Liver (tissue), 9 donors: ENCODE data around the gene METTL6. TPM values are rescaled to one million over a fixed set of nuclear protein-coding genes. Genes with fewer than 3 reads are reported as not detected.

Experiments
- DNase-seq: peaks from one replicate; pipeline ENCODE4 v3.0.0-alpha.2; 2017; ENCODE audit warnings: low spot score
- H3K27ac ChIP-seq, 2 donors: one replicate each; pipeline ENCODE4 v1.7.0; 2013; ENCODE audit warnings: inconsistent platforms in 2 of 2, low read length in 2 of 2, control low read depth in 1 of 2, low read depth in 1 of 2, mild to moderate bottlenecking in 1 of 2
- H3K27me3 ChIP-seq, 4 donors: one replicate each; pipeline versions ENCODE4 v1.6.1 to v1.7.0; 2013; ENCODE audit warnings: low read length in 3 of 4, inconsistent platforms in 1 of 4, mild to moderate bottlenecking in 1 of 4, moderate library complexity in 1 of 4; ENCODE audit not compliant: control insufficient read depth in 4 of 4, insufficient read depth in 4 of 4
- H3K36me3 ChIP-seq, 4 donors: one replicate each; pipeline versions ENCODE4 v1.6.1 to v1.7.0; 2013; ENCODE audit warnings: low read length in 3 of 4, mild to moderate bottlenecking in 3 of 4, low read depth in 1 of 4, moderate library complexity in 1 of 4; ENCODE audit not compliant: control insufficient read depth in 4 of 4, insufficient read depth in 3 of 4
- H3K4me1 ChIP-seq, 4 donors: one replicate each; pipeline versions ENCODE4 v1.6.1 to v1.7.0; 2013; ENCODE audit warnings: low read length in 3 of 4, mild to moderate bottlenecking in 3 of 4, moderate library complexity in 1 of 4; ENCODE audit not compliant: control insufficient read depth in 4 of 4, insufficient read depth in 4 of 4
- H3K4me3 ChIP-seq, 3 donors: one replicate each; pipeline versions ENCODE4 v1.6.1 to v1.7.0; 2013; ENCODE audit warnings: low read length in 3 of 3, control low read depth in 1 of 3, low read depth in 1 of 3, mild to moderate bottlenecking in 1 of 3
- H3K9ac ChIP-seq, 2 donors: one replicate each; pipeline ENCODE4 v1.7.0; 2013; ENCODE audit warnings: low read length in 2 of 2, mild to moderate bottlenecking in 2 of 2, moderate library complexity in 2 of 2, control low read depth in 1 of 2, low read depth in 1 of 2
- H3K9me3 ChIP-seq, 4 donors: one replicate each; pipeline versions ENCODE4 v1.6.1 to v1.7.0; 2013; ENCODE audit warnings: low read length in 3 of 4; ENCODE audit not compliant: control insufficient read depth in 4 of 4
- EGR1 ChIP-seq, 2 donors: IDR thresholded peaks; 2 replicates each; pipeline ENCODE4 v1.6.1; 2016 to 2018; ENCODE audit warnings: antibody characterized with exemption in 2 of 2, low read depth in 2 of 2
- FOXA2 ChIP-seq: IDR thresholded peaks from 2 replicates; pipeline ENCODE4 v1.6.1; 2016; ENCODE audit warnings: antibody characterized with exemption
- HNF4A ChIP-seq, 2 donors: conservative IDR thresholded peaks; 2 replicates each; pipeline ENCODE4 v1.6.1; 2016; ENCODE audit warnings: antibody characterized with exemption in 2 of 2, mild to moderate bottlenecking in 2 of 2
- JUND ChIP-seq, 2 donors: IDR thresholded peaks; 2 replicates each; pipeline ENCODE4 v1.6.1; 2016; ENCODE audit warnings: antibody characterized with exemption in 2 of 2
- RAD21 ChIP-seq, 2 donors: IDR thresholded peaks; 2 replicates each; pipeline ENCODE4 v1.6.1; 2016; ENCODE audit warnings: antibody characterized with exemption in 2 of 2, mild to moderate bottlenecking in 2 of 2
- RXRA ChIP-seq, 2 donors: IDR thresholded peaks; 2 replicates each; pipeline ENCODE4 v1.6.1; 2017 to 2018; ENCODE audit warnings: antibody characterized with exemption in 2 of 2, mild to moderate bottlenecking in 1 of 2
- SP1 ChIP-seq: IDR thresholded peaks from 2 replicates; pipeline ENCODE4 v1.6.1; 2018; ENCODE audit warnings: antibody characterized with exemption, mild to moderate bottlenecking
- TAF1 ChIP-seq: conservative IDR thresholded peaks from 2 replicates; pipeline ENCODE4 v1.6.1; 2016; ENCODE audit warnings: antibody characterized with exemption, mild to moderate bottlenecking
- WGBS: extraction: QIAGEN DNeasy Blood & Tissue Kit; methylation state at CpG from one replicate; pipeline ENCODE4 v1.1.7; 2013; 5-methylcytosine and 5-hydroxymethylcytosine counted together
- polyA plus RNA-seq, 2 donors: library from polyadenylated mRNA; stranded (reverse) in 1 of 2; unstranded in 1 of 2; fragments of 200-250 nt in 1 of 2; fragments of >200 nt in 1 of 2; fragmentation: Nextera tagmentation in 1 of 2; extraction: Ambion mirVana in 1 of 2; gene quantifications; one replicate each; pipeline versions ENCODE4 v1.2.1 to v1.2.3, GENCODE V29; 2013 to 2015
- total RNA-seq, 2 donors: library from RNA; depleted of rRNA; stranded (reverse); fragments of >200 nt; gene quantifications; one replicate each; pipeline ENCODE4 v1.2.3, GENCODE V29; 2014
- TF ChIP-seq, protein P1 (sequence below): IDR thresholded peaks from 2 replicates; pipeline ENCODE4 v1.6.1; 2016; ENCODE audit warnings: antibody characterized with exemption, mild to moderate bottlenecking
- TF ChIP-seq, protein P2 (sequence below): IDR thresholded peaks from 2 replicates; pipeline ENCODE4 v1.6.1; 2016; ENCODE audit warnings: antibody characterized with exemption
- TF ChIP-seq, protein P3 (sequence below): IDR thresholded peaks from 2 replicates; pipeline ENCODE4 v1.6.1; 2016; ENCODE audit warnings: antibody characterized with exemption
- TF ChIP-seq, protein P4 (sequence below): fragments of 150-350 bp; IDR thresholded peaks from 2 replicates; pipeline ENCODE4 v1.5.1; 2017; ENCODE audit warnings: improper control_type of control experiment, low read depth, low read length; ENCODE audit not compliant: missing input control
- donor health status: healthy.
- donor health status: healthy.
- donor health status: healthy.
- donor health status: healthy.
- donor health status: healthy.

Gene METTL6
- total and polyA plus RNA-seq, 4 donors = 2.0 to 9.1 (median 5.9) TPM

DNA sequence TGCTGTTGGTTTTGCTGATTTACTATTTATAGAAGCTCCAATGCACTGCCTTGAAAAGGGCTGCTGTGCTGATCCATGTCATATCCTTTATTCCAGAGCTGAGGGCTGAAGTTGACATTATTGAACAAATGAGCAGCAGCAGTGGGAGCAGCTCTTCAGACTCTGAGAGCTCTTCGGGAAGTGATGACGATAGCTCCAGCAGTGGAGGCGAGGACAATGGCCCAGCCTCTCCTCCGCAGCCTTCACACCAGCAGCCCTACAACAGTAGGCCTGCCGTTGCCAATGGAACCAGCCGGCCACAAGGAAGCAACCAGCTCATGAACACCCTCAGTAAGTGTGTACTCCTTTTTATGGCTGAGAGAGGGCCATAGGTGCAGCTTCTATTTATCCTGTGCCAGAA lies 8.9 kb upstream of the METTL6 start (continued):
- TF ChIP-seq, protein P1, sequence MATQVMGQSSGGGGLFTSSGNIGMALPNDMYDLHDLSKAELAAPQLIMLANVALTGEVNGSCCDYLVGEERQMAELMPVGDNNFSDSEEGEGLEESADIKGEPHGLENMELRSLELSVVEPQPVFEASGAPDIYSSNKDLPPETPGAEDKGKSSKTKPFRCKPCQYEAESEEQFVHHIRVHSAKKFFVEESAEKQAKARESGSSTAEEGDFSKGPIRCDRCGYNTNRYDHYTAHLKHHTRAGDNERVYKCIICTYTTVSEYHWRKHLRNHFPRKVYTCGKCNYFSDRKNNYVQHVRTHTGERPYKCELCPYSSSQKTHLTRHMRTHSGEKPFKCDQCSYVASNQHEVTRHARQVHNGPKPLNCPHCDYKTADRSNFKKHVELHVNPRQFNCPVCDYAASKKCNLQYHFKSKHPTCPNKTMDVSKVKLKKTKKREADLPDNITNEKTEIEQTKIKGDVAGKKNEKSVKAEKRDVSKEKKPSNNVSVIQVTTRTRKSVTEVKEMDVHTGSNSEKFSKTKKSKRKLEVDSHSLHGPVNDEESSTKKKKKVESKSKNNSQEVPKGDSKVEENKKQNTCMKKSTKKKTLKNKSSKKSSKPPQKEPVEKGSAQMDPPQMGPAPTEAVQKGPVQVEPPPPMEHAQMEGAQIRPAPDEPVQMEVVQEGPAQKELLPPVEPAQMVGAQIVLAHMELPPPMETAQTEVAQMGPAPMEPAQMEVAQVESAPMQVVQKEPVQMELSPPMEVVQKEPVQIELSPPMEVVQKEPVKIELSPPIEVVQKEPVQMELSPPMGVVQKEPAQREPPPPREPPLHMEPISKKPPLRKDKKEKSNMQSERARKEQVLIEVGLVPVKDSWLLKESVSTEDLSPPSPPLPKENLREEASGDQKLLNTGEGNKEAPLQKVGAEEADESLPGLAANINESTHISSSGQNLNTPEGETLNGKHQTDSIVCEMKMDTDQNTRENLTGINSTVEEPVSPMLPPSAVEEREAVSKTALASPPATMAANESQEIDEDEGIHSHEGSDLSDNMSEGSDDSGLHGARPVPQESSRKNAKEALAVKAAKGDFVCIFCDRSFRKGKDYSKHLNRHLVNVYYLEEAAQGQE = no peak
- no peak for TF ChIP-seq EGR1 (IDR thresholded peaks at IDR 0.05; ENCODE audit: low read depth in 2 of 2)
- TF ChIP-seq, protein P2, sequence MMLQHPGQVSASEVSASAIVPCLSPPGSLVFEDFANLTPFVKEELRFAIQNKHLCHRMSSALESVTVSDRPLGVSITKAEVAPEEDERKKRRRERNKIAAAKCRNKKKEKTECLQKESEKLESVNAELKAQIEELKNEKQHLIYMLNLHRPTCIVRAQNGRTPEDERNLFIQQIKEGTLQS = no peak

DNA sequence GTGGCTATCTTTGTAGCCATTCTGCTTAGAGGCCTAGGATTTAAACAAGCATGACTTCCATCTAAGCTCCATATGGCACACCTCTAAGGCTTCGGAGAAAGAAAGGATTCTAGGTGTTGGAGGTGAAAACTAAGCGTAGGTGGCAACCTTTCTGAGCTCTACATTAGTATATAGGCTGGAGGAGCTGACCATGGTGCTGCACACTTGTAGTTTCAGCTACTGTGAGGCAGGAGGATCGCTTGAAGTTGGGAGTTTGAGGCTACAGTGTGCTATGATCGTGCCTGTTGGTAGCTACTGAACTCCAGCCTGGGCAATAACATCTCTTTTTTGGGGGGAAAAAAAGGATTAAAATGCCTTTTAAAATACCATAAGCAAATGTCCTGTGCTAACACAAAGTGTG lies 7.4 kb upstream of the METTL6 start:
- Histone ChIP-seq H3K36me3 (peaks cover 8 to 76% (median 71%) of the 10 kb centered on the region in 4 donors), H3K4me3 (no peak overlapping the region), H3K27me3 (no peaks in the 10 kb centered on the region), H3K9me3 (no peaks in the 10 kb centered on the region), H3K9ac (no peak overlapping the region), H3K4me1 (peaks cover 0 to 15% (median 10%) of the 10 kb centered on the region in 4 donors), H3K27ac (no peak overlapping the region)
- TF ChIP-seq HNF4A (conservative IDR thresholded peaks at IDR 0.05) (no peak), FOXA2 (no peak), RXRA (IDR thresholded peaks at IDR 0.05) (no peak), RAD21 (IDR thresholded peaks at IDR 0.05) (no peak), TAF1 (no peak), SP1 (no peak), JUND (IDR thresholded peaks at IDR 0.05) (no peak), EGR1 (IDR thresholded peaks at IDR 0.05; ENCODE audit: low read depth in 2 of 2) (no peak)
- TF ChIP-seq, protein P3, sequence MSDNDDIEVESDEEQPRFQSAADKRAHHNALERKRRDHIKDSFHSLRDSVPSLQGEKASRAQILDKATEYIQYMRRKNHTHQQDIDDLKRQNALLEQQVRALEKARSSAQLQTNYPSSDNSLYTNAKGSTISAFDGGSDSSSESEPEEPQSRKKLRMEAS = no peak
- TF ChIP-seq, protein P1 = no peak
- TF ChIP-seq, protein P4, sequence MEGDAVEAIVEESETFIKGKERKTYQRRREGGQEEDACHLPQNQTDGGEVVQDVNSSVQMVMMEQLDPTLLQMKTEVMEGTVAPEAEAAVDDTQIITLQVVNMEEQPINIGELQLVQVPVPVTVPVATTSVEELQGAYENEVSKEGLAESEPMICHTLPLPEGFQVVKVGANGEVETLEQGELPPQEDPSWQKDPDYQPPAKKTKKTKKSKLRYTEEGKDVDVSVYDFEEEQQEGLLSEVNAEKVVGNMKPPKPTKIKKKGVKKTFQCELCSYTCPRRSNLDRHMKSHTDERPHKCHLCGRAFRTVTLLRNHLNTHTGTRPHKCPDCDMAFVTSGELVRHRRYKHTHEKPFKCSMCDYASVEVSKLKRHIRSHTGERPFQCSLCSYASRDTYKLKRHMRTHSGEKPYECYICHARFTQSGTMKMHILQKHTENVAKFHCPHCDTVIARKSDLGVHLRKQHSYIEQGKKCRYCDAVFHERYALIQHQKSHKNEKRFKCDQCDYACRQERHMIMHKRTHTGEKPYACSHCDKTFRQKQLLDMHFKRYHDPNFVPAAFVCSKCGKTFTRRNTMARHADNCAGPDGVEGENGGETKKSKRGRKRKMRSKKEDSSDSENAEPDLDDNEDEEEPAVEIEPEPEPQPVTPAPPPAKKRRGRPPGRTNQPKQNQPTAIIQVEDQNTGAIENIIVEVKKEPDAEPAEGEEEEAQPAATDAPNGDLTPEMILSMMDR = no peak
- TF ChIP-seq, protein P2 = no peak
- 97% methylated on average over 4 of the region's 4 CpGs for WGBS
- no peak for DNase-seq
